Lung (tissue), 12 donors: ENCODE results near the gene TTF2. TPM values are rescaled to one million over a fixed set of nuclear protein-coding genes. Genes with fewer than 3 reads are reported as not detected.

Experiments
- ATAC-seq: fragments of 200-7000 bp; cut with Tn5 transposase; one replicate; pipeline ENCODE4 v1.9.1; 2020; ENCODE audit warnings: moderate number of reproducible peaks; ENCODE audit not compliant: insufficient read depth, low FRiP score
- DNase-seq, 3 donors: peaks; one replicate each; pipeline ENCODE4 v3.0.0-alpha.2; 2013 to 2017
- H3K27ac ChIP-seq, 2 donors: one replicate each; pipeline ENCODE4 v1.5.1; 2013; ENCODE audit warnings: mild to moderate bottlenecking in 2 of 2, moderate library complexity in 2 of 2, control low read depth in 1 of 2, inconsistent platforms in 1 of 2, low read depth in 1 of 2, low read length in 1 of 2
- H3K27me3 ChIP-seq, 3 donors: one replicate each; pipeline ENCODE4 v1.5.1; 2013; ENCODE audit warnings: low read length in 2 of 3; ENCODE audit not compliant: control insufficient read depth in 3 of 3, insufficient read depth in 3 of 3
- H3K36me3 ChIP-seq, 4 donors: one replicate each; pipeline ENCODE4 v1.5.1; 2013; ENCODE audit warnings: low read length in 4 of 4, mild to moderate bottlenecking in 1 of 4, moderate library complexity in 1 of 4; ENCODE audit not compliant: control insufficient read depth in 4 of 4, insufficient read depth in 4 of 4
- H3K4me1 ChIP-seq, 5 donors: one replicate each; pipeline ENCODE4 v1.5.1; 2013; ENCODE audit warnings: low read length in 5 of 5, mild to moderate bottlenecking in 2 of 5, moderate library complexity in 1 of 5; ENCODE audit not compliant: control insufficient read depth in 5 of 5, insufficient read depth in 5 of 5
- H3K4me3 ChIP-seq: one replicate; pipeline ENCODE4 v1.5.1; 2013; ENCODE audit warnings: mild to moderate bottlenecking, control low read depth, moderate library complexity
- H3K9ac ChIP-seq, 2 donors: one replicate each; pipeline ENCODE4 v1.5.1; 2013; ENCODE audit warnings: low read length in 2 of 2, control low read depth in 1 of 2; ENCODE audit not compliant: insufficient read depth in 1 of 2
- H3K9me3 ChIP-seq, 4 donors: one replicate each; pipeline ENCODE4 v1.5.1; 2013; ENCODE audit warnings: low read length in 3 of 4, mild to moderate bottlenecking in 1 of 4, moderate library complexity in 1 of 4; ENCODE audit not compliant: control insufficient read depth in 4 of 4, insufficient read depth in 3 of 4
- WGBS, 2 donors: extraction: QIAGEN DNeasy Blood & Tissue Kit; methylation state at CpG; one replicate each; pipeline ENCODE4 v1.1.7; 2013; 5-methylcytosine and 5-hydroxymethylcytosine counted together
- polyA plus RNA-seq, 2 donors: library from polyadenylated mRNA; stranded (reverse); fragments of 200-250 nt; gene quantifications; one replicate each; pipeline ENCODE4 v1.2.1, GENCODE V29; 2013
- total RNA-seq, 2 donors: library from RNA; depleted of rRNA in 1 of 2; stranded (reverse); fragments of >200 nt in 1 of 2; gene quantifications; one replicate each; pipeline ENCODE4 v1.2.1, GENCODE V29; 2014 to 2021
- TF ChIP-seq, protein P1 (sequence below): IDR thresholded peaks from 2 replicates; pipeline ENCODE4 v1.5.1; 2012; ENCODE audit warnings: mild to moderate bottlenecking; ENCODE audit errors: control extremely low read depth, extremely low read depth
- donor health status: control.
- donor health status: control.
- donor health status: Bipolar disorder and iron deficiency.
- donor health status: healthy.
- donor health status: DM: yes; HTN: yes; CAD: no.

The TTF2 gene
- total and polyA plus RNA-seq, 4 donors = 3.9 to 21.0 (median 11.6) TPM

DNA sequence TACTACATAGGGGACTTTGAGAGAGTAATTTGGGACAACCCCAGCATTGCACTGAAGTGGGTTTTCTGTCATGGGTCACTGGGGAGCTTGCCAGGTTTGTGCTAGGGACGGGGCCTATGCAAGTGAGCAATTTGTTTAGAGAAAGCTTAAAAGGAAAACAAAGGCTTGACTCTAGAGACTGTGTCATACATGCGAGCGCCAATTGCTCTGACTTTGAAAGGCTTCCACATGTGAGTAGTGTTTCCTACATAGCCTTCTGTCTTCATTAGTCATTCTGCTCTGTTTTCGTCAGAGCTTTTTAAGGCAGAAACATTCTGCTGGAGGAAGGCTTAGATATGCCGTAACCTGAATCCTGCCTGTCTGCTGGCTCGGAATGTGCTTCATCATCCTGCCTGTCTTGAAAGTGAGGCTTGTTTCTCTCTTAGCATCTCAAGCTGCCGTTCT, 33.0 kb downstream of the TTF2 start:
- H3K9ac ChIP-seq = no peak overlapping the region

DNA sequence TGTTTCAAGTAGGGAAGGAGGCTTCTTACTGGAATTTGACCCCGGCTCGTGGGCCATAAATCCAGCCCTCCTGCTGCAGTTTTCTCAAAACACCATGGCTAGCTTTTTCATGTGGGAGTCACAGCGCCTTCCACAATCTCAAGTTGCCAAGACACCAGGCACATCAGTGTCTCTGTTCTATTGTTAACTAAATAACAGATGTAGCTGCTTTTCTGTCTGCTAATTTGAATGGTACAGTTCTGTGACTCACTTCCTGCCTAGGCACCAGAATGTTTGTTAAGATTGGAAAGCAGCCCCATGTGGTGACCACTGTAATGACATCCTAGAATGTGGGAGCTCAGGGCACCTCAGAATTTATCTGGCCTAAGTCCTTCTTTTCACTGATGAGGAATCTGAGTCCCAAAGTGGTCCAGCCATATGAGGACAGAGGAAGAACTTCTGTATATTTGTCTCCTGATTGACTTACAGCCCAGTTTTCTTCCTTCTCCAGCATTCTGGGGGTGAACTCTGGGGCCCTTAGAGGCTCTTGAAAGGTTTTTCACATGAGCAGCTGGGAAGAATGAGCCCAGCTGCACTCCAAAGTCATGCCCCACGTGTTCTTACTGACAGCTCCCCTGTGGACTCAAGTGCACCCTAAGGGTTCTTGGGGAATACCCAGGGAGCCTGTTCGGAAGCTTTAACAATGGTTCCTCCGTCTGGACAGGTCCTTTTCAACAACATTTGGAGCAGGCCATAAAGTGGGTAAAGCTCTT, 33.9 kb downstream of the TTF2 start:
- Histone ChIP-seq H3K9ac (no peak overlapping the region), H3K36me3 (peaks cover 0 to 11% (median 6%) of the 10 kb centered on the region in 4 donors), H3K27ac (no peak overlapping the region), H3K27me3 (no peaks in the 10 kb centered on the region), H3K4me3 (no peak overlapping the region), H3K9me3 (no peaks in the 10 kb centered on the region), H3K4me1 (peaks cover 0 to 12% (median 2%) of the 10 kb centered on the region in 5 donors)
- TF ChIP-seq, protein P1, sequence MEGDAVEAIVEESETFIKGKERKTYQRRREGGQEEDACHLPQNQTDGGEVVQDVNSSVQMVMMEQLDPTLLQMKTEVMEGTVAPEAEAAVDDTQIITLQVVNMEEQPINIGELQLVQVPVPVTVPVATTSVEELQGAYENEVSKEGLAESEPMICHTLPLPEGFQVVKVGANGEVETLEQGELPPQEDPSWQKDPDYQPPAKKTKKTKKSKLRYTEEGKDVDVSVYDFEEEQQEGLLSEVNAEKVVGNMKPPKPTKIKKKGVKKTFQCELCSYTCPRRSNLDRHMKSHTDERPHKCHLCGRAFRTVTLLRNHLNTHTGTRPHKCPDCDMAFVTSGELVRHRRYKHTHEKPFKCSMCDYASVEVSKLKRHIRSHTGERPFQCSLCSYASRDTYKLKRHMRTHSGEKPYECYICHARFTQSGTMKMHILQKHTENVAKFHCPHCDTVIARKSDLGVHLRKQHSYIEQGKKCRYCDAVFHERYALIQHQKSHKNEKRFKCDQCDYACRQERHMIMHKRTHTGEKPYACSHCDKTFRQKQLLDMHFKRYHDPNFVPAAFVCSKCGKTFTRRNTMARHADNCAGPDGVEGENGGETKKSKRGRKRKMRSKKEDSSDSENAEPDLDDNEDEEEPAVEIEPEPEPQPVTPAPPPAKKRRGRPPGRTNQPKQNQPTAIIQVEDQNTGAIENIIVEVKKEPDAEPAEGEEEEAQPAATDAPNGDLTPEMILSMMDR = no peak
- 82 to 90% methylated on average over 6 of the region's 6 CpGs for WGBS, 2 donors
- no peak for DNase-seq
- peak; percentile 63 for ATAC-seq

More for the DNA sequence above, 33.0 kb downstream of the TTF2 start:
- no peak for ATAC-seq
- DNase-seq = peak; percentile 63 to 78 (median 74)
- H3K27ac ChIP-seq = no peak overlapping the region
- H3K27me3 ChIP-seq = no peaks in the 10 kb centered on the region
- H3K4me3 ChIP-seq = no peak overlapping the region
- peaks cover 0 to 12% (median 2%) of the 10 kb centered on the region in 5 donors for H3K4me1 ChIP-seq
- H3K9me3 ChIP-seq = no peaks in the 10 kb centered on the region
- TF ChIP-seq, protein P1 = no peak
- H3K36me3 ChIP-seq = peaks cover 0 to 11% (median 6%) of the 10 kb centered on the region in 4 donors
- whole genome bisulfite sequencing, 2 donors = 76 to 86% methylated on average over 7 of the region's 7 CpGs

DNA sequence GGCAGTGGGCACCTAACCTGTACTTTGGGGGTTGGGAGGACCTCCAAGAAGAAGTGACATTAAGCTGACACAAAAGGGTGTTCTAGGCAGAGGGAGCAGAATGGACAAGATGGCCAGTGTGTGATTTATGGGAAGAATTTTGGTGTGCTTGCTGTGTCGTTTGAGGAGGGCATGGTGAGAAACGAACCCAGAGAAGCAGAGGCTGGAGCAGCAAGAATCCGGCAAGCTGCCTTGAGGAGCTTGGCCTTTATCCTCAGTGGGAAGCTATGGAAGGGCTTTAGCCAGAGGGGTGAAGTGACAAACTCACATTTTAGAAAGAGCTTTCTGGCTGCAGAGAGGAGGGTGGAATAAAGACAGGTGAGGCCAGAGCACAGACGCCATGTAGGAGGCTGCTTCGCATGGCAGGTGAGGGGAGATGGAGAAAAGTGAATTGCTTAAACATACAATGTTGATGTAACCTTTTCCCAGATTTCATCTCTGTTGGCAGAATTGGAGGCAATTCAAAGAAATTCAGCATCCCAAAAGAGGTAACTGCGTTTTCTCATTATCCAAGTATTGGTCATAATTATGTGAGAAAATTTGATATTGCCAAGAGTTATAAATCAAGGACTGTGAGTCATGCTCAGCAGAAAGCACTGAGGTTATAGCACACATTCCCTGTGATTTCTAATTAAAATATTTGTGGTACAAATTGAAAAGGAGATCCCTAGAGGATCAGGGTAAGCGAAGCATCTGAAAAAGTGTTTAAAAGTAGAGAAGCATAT, 34.9 kb downstream of the TTF2 start:
- ATAC-seq = no peak
- Histone ChIP-seq H3K27ac (no peak overlapping the region), H3K9ac (no peak overlapping the region), H3K4me1 (peaks cover 0 to 12% (median 2%) of the 10 kb centered on the region in 5 donors), H3K9me3 (no peaks in the 10 kb centered on the region), H3K36me3 (peaks cover 0 to 10% (median 8%) of the 10 kb centered on the region in 4 donors), H3K27me3 (no peaks in the 10 kb centered on the region), H3K4me3 (no peak overlapping the region)
- DNase-seq = no peak
- WGBS, 2 donors = 87 to 90% methylated on average over 7 of the region's 7 CpGs
- TF ChIP-seq, protein P1 = no peak
